DOHH2 (cell line): ENCODE results near the gene ZNRD2.

ENCODE experiments used
- CTCF ChIP-seq: fragments of 200-600 bp; sonication (generic); IDR thresholded peaks from one replicate; pipeline ENCODE4 v1.5.1; 2014; ENCODE audit warnings: antibody characterized with exemption, mild to moderate bottlenecking, low read depth, low read length; ENCODE audit not compliant: poor library complexity, severe bottlenecking
- EZH2phosphoT487 ChIP-seq: fragments of 200-600 bp; sonication (generic); IDR thresholded peaks from 2 replicates; pipeline ENCODE4 v1.6.1; 2017; ENCODE audit warnings: borderline replicate concordance, mild to moderate bottlenecking, antibody characterized with exemption, low read length, moderate library complexity, mixed read lengths

- TF ChIP-seq CTCF (no peak), EZH2phosphoT487 (no peak)
Measured at GRCh38 chr11:65573391-65574079, 3.3 kb downstream of the ZNRD2 start.
